ENCODE results near the gene RNF7. TPM values are rescaled to one million over a fixed set of nuclear protein-coding genes. Genes with fewer than 3 reads are reported as not detected.
"Not testable (repeated sequence)": the region's sequence is repeated elsewhere in the genome, so short reads cannot be mapped to it uniquely, and the experiment has no call there.

The RNF7 gene
- polyA plus RNA-seq (ENCODE audit: insufficient read length in 4 of 4) = 100 to 1,000 TPM; 104 to 127 (median 113) TPM

DNA sequence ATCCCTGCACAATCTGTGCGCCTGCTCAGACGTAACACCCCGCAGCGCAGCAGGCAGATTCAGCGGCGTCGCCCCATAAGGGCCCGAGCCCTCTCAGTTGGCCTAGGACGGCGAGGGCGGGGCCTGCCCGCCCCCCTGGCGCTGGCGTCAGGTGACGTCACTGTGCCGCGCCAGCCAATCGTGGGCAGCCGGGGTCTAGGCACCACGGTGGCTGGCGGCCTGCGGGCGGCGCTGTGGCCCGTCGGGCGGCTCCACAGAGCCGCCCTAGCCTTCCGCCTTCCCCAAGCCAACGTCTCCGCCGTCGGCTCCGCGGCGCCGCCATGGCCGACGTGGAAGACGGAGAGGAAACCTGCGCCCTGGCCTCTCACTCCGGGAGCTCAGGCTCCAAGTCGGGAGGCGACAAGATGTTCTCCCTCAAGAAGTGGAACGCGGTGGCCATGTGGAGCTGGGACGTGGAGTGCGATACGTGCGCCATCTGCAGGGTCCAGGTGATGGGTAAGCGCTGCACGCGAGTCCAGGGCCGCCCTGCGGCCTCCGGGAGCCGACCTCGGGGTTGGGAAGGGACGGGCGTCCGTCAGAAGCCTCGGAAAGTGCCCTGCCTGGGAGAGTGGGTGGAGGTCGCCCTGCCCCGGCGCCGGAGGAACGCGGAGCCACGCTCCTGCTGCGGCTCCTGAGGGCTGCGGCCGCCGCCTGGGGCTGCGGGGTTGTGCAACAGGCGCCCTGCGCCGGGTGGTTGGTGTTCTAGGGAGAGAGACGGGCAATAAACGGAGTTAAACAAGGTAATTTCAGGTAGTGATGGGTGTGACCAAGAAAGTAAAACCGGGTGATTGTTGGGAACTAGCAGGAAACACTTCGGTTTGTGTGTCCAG is at the start of gene RNF7:
Gene RNF7 (plus strand): TSS at position 277 of the 869 bp plus-strand sequence. CDS start 44 bp downstream, at position 321.
- DNase-seq (ENCODE audit: low read depth in 4 of 4, low spot score in 3 of 4) = peak; percentile 87 to 93 (median 90)

DNA sequence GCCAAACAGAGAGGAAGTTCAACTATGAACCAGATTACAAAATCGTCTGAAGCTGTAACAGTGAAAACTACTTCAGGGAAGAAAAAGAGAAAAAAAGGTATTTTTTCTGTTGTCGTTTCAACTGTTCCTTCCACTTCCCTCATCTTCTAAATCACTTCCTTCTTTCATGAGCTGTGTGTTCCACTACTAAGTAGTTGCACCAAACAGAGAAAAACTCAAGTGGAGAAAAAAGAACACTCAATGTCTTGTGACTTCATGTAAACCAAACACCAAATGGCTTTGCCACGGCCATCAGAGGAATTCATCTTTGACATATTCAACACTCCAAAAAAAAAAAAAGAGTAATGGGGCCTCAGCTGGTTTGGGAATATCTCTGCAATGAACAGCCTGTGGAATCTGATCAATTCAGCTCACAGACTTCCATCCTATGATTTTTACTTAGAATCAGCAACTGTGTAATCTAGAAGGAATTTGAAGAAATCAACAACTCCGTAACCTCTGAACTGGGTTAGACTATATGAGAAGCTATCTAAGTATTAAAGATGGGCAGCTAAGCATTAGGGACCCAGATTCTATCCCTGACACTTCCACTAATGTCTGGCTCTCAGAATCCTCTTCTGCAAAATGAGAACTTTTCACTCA is 47.5 kb upstream of the RNF7 start:
- no peak for DNase-seq (ENCODE audit: low read depth in 4 of 4, low spot score in 3 of 4)

DNA sequence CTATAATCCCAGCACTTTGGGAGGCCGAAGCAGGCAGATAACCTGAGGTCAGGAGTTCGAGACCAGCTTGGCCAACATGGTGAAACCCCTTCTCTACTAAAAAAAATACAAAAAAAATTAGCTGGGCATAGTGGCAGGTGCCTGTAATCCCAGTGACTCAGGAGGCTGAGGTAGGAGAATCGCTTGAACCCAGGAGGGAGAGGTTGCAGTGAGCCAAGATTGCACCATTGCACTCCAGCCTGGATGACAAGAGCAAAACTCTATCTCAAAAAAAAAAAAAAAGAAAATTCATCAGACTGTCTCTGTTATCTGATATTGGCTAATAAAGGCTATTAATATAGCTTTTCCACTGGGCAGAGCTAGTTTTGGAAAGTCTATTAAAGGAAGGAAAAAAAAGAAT is 46.6 kb upstream of the RNF7 start:
- not testable (repeated sequence) for DNase-seq (ENCODE audit: low read depth in 4 of 4, low spot score in 3 of 4)

DNA sequence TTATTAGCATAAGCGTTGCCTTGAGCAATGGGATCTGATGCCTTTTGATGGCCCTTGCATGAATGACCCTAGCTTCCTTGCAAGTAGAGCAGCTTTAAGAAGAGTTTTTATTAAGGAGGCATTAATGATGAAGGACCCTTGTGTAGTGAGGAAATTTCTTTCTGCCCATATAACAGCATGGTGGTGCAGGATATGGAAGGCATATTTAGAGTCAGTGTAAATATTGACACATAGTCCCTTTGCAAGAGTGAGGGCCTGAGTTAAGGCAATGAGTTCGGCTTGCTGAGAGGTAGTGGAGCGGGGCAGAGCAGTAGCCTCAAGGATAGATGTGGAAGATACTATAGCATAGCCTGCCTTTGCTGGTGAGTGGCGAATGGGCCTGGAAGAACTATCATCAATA is 45.1 kb upstream of the RNF7 start:
- DNase-seq (ENCODE audit: low read depth in 4 of 4, low spot score in 3 of 4) = not testable (repeated sequence)

DNA sequence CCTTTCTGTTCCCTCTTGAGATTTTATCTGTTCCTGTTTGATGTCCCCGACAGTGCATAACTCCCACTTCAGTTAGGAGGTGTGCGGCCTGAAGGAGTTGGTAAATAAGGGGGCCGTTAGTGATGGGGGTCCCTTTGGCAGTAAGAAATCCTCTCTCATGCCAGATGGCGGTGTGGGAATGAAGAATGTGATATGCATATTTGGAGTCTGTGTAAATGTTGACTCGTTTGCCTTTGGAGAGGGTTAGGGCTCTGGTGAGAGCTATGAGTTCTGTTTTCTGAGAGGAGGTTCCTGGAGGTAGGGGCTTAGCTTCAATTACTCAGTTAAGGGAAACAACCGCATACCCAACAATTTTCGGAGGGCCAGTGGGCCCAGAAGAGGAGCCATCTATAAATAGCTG is 38.8 kb upstream of the RNF7 start:
- no peak for DNase-seq (ENCODE audit: low read depth in 4 of 4, low spot score in 3 of 4)

DNA sequence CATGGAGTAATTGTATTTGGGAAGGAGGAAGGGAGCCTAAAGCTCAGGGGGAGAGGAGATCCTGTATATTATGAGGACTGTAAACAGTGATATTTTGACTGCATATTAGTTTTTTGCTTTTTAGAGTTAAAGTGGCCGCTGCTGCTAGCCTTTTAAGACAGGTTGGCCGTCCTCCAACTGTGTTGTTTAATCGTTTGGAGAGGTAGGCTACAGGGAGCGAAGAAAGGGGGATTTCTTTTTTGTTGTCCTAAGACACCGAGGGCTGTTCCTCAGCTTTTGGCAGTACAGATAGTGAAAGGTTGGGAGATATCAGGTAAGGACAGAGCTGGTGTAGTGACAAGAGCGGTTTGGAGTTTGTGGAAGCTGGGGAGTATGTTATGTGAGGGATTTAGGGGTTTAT is 38.2 kb upstream of the RNF7 start:
- no peak for DNase-seq (ENCODE audit: low read depth in 4 of 4, low spot score in 3 of 4)

DNA sequence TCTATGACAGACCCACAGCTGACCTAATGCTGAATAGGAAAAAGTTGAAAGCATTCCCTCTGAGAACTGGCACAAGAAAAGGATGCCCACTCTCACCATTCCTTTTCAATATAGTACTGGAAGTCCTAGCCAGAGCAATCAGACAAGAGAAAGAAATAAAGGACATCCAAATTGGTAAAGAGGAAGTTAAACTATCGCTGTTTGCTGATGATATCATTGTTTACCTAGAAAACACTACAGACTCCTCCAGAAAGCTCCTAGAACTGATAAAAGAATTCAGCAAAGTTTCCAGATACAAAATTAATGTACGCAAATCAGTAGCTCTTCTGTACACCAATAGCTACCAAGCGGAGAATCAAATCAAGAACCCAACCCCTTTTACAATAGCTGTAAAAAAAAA is 34.7 kb upstream of the RNF7 start:
- DNase-seq (ENCODE audit: low read depth in 4 of 4, low spot score in 3 of 4) = not testable (repeated sequence)

DNA sequence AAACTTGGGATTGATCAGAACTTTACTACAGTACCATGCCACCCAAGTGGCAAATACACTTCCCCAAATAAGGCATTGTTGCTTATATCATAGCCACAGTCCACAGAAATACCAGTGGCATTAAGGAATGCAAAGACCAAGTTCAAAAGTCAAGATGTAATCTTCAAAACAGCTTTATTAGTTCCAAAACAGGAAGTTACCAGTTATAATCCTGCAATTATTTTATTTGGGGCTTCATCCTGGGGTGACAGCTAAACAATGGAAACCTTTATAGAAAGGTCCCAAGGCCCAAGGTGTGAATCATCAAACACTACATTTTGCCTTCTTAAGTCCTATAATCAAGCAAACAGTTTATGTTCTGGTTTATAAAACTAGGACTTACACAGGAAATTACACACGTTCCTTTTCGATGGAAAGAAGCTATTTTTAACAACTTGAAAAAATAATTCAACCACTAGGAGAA is 30.3 kb upstream of the RNF7 start:
- DNase-seq (ENCODE audit: low read depth in 4 of 4, low spot score in 3 of 4) = peak in 1 of 4 donors; percentile 6

DNA sequence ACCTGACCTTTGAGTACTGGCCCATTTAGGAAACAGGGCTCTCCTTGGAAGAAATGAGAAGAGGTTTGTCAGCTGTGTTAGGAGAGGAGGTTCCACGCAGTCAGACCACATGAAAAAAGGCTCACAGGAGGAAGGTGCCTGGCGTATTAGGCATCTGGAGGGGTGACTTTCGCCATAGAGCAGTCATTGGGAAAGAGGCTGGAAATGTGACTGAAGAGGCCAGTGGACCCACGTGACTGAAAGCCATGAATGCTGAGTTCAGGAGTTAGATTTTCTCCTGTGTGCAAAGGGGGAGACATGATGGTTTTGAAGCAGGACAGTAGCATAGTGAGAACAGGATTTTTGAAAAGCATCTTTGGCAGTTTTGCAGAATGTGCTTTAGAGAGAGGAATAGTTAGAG is 29.7 kb upstream of the RNF7 start:
- no peak for DNase-seq (ENCODE audit: low read depth in 4 of 4, low spot score in 3 of 4)

DNA sequence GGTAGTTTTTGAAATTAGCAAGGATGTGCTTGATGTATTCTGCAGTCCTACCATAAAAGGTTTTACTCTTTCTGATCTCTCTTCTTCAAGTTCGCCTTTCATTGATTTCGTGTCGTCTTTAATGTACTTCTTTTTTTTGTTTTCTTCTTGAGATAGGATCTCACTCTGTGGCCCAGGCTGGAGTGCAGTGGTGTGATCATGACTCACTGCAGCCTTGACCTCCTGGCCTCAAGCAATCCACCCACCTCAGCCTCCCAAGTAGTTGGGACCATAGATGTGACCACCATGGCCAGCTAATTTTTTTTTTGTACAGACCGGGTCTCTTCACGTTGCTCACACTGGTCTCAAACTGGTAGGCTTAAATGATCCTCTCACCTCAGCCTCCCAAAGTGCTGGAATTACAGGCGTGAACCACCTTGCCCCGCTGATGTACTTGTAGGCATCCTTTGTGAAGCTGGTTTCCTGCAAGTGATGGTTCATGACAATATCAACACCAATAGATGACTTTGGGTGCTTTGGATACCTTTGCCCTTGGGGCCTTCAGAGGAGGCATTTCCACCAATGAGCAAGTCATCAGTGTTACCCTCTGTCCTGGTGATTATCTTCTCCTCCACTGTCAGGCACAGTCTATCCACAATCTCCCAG is 28.9 kb upstream of the RNF7 start:
- no peak for DNase-seq (ENCODE audit: low read depth in 4 of 4, low spot score in 3 of 4)

DNA sequence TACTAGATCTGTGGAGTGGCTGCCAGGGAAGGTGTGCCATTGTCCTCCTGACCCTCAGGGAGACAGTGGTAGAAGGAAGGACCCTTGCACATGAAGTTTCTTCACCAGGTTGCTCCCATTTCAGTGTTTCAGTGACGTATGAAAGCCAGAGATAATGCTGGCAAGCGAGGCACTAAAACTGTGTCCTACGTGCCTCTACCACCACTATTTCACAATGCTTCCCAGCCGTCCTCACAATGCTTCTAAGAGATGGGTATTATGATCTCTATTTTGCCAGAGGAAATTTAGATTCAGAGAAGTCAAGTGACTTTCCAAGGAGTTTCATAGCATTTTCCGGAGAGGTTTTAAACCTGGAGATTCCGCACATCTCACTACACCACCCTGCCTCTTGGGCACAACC is 28.0 kb upstream of the RNF7 start:
- DNase-seq (ENCODE audit: low read depth in 4 of 4, low spot score in 3 of 4) = no peak

DNA sequence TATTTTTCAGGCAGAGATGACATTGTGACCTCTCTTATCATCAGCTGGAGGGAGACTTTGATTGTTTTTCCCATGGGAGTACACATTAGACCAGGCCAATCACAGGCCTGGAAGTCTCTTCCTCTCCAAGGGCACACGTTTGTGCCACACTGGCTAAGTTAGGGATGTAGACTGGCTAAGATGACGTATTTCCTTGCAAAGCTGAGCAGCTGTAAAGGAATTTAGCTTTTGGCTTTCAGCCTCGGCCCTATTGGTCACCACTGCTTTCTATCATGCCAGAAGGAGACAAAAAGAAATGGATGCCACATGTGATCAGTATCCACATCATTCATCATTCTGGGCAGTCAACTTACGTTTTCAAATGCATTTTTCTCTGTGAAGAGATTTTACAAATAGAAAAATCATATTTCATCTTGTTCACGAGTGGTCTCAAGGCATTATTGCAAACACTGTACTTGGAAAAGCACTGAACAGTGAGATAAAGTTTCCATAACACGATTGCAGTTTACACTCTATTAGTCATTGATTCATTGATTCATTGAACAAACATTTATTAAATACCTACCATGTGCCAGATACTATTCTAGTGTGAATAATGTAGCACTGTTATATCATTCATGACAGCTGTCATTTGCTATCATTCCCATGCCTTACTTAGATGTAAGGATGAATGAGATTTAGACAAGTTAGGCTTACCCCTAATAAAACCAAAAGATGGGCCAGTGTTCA is 27.0 kb upstream of the RNF7 start:
- no peak for DNase-seq (ENCODE audit: low read depth in 4 of 4, low spot score in 3 of 4)

DNA sequence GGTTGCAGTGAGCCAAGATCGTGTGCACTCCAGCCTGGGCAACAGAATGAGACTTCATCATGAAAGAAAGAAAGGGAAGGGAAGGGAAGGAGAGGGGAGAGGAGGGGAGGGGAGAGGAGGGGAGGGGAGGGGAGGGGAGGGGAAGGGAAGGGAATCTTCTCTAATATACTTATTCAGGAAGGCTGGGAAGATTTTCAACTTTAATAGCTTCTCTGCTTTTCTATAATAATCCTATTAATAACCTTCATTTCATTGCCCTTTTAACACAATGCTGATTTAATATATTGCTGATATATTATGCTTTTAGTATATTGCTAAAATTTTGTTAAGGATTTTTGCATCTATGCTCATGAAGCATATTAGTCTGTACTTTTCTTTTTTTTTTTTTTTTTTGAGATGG is 23.4 kb upstream of the RNF7 start:
- DNase-seq (ENCODE audit: low read depth in 4 of 4, low spot score in 3 of 4) = no peak

DNA sequence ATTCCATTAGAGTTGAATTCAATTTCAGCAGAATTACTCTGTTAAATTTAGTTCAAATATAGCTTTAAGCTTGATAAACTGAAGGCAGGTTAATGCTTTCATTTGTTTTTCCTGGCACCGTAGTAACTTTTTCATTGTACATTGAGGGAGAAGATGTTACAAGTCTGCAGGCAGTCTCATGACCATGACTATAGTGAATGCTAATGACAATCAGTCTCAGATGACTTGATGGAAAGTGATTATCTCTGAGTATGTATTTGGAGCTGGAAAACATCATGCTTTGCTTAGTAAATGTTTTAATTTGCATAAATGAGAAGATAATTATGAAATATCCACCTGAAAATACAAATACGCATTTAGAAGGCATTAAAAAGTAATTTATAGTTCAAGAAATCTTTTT is 16.0 kb upstream of the RNF7 start:
- no peak for DNase-seq (ENCODE audit: low read depth in 4 of 4, low spot score in 3 of 4)

DNA sequence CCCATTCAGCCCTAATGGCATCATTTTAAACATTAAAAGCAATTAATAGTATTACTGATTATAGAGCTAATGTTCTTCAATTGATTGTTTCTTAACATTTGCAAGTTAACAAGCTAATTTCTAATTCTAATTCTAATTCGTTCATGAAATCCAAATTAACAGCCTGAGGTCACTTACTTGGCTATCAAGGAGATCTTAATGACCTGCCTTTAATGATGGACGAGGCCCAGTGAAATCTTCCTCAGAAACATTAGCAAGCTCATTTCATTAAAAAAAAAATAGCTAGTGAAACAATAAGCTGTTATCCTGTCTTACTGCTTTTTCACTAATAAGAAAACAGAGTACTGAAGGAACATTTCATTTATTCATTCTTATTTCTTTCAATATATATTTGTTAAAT is 15.4 kb upstream of the RNF7 start:
- DNase-seq (ENCODE audit: low read depth in 4 of 4, low spot score in 3 of 4) = no peak

DNA sequence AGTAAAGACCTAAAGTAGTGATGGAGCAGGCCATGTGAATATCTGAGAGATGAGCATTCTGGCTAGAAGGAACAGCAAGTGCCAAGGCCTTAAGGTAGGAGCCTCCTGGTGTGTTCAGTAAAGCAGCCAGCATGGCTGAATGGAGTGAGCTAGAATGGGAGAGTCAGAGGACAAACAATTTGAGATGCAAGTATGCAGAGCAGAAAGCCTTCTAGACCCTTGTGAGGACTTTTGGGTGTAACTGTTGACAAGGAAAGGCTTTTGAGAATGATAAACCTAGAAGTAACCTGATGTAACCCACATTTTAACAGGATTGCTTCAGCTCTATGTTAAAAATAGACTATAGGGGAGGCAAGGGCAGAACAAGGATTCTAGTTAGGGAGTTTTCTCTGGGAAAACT is 14.8 kb upstream of the RNF7 start:
- DNase-seq (ENCODE audit: low read depth in 4 of 4, low spot score in 3 of 4) = no peak

DNA sequence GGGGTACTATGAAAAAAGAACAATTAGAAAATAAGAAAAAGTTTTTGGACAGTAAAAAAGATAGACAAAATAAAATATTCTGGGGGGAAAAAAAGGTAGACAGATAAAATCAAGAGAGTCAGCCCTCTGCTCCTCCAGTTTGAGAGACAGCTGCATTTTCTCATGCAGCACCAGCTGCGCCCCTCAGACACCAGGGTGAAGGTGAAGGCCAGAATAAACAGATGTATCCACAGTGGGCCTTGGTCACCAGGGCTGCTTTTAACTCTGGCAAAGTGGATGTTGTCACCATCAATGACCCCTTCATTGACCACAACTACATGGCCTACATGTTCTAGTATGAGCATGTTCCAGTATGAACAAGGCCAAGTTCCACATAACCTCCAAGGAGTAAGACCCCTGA is 13.9 kb upstream of the RNF7 start:
- no peak for DNase-seq (ENCODE audit: low read depth in 4 of 4, low spot score in 3 of 4)

DNA sequence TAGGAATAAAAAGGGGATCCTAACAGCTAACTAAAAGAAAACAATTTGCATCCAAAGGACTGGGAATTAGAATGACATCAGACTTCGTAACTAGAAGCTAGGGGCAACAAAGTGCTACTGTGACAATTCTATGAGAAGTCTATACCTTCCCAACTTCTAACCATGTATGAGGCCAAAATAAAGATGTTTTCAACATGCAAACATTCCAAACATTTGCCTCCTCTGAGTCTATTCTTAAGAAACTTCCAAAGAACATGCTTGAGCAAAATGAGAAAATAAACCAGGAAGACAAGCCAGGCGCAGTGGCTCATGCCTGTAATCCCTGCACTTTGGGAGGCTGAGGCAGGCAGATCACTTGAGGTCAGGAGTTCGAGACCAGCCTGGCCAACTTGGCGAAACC is 13.1 kb upstream of the RNF7 start:
- DNase-seq (ENCODE audit: low read depth in 4 of 4, low spot score in 3 of 4) = no peak

DNA sequence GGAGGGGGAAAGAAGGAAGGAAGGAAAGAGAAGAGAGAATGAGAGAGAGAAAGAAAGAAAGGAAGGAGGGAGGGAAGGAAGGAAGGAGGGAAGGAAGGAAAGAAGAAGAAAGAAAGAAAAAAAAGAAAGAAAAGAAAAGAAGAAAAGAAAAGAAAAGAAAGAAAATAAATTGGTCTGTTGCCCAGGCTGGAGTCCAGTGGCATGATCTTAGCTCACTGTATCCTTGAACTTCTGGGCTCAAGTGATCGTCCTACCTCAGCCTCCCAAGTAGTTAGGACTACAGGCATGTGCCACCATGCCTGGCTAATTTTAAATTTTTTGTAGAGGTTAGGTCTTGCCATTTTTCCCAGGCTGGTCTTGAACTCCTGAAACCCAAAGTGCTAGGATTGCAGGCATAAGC is 11.6 kb upstream of the RNF7 start:
- no peak for DNase-seq (ENCODE audit: low read depth in 4 of 4, low spot score in 3 of 4)

DNA sequence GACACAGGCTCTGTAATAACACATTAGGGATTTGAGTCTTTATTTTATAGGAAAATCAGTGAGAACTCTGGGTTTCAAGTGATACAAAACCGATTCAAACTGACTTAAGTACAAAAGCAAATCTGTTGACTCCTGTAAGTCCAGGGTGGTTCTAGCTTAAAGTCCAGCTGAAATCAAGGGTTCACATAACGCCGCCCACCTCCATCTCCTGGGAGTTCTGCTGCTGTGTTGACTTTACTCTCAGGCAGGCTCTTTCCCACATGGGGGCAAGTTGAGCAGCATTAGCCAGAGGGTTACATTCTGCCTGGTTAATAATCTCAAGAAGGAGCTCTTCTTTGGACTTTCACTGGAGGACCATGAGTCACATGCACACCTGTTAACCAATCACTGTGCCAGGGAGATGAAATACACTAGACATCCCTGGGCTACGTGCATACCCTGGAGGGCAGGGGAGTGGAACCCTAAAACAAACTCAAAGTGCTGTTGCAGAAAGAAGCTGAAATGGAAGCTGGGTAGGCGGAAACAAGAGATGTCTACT is 9.7 kb upstream of the RNF7 start:
- DNase-seq (ENCODE audit: low read depth in 4 of 4, low spot score in 3 of 4) = no peak

DNA sequence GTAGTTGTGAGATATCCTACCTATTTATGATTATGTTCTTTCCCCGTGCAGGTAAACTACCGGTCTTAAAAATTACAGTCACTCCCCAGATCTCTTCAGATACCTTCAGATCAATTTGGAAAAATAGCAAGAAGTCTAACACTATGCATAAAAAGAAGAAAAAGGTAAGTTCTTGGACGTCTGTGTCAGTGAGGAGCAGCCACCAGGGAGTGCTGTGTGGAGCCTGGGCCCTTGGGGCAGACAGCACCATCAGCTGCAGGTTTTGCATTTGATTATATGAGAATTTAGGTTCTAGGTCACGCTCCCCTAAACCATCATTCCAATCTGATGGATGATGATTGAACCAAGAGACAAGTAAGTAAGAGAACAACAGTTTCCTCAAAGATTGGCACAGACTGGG is 8.9 kb upstream of the RNF7 start:
- no peak for DNase-seq (ENCODE audit: low read depth in 4 of 4, low spot score in 3 of 4)
